GM19452 (cell line): ENCODE data around the gene CCDC51.
"Not testable (repeated sequence)": the region's sequence is repeated elsewhere in the genome, so short reads cannot be mapped to it uniquely, and the experiment has no call there.

Experiments used
- ATAC-seq: cut with Tn5 transposase; IDR thresholded peaks from one replicate; pipeline ENCODE4 v1.9.1; 2021; ENCODE audit not compliant: unreplicated experiment

CCDC51 gene

GRCh38 chr3:48466386-48467109 lies 26.6 kb upstream of the CCDC51 start:
- ATAC-seq: peak; percentile 9

- peak; percentile 82 for ATAC-seq
Measured at GRCh38 chr3:48465531-48466378, 25.8 kb upstream of the CCDC51 start.

GRCh38 chr3:48465237-48465530 lies 25.3 kb upstream of the CCDC51 start:
- ATAC-seq: no peak

GRCh38 chr3:48464713-48465221 lies 24.8 kb upstream of the CCDC51 start:
- ATAC-seq: no peak

GRCh38 chr3:48463703-48464102 lies 23.8 kb upstream of the CCDC51 start:
- ATAC-seq: no peak

GRCh38 chr3:48461767-48462166 lies 21.8 kb upstream of the CCDC51 start:
- not testable (repeated sequence) for ATAC-seq

GRCh38 chr3:48460517-48460902 lies 20.6 kb upstream of the CCDC51 start:
- no peak for ATAC-seq

- no peak for ATAC-seq
Measured at GRCh38 chr3:48459773-48460516, 20.0 kb upstream of the CCDC51 start.

GRCh38 chr3:48459331-48459730 lies 19.4 kb upstream of the CCDC51 start:
- ATAC-seq: no peak

- no peak for ATAC-seq
Measured at GRCh38 chr3:48456456-48456855, 16.5 kb upstream of the CCDC51 start.

- ATAC-seq: no peak
Measured at GRCh38 chr3:48451270-48451669, 11.4 kb upstream of the CCDC51 start.

GRCh38 chr3:48446425-48447193 lies 6.7 kb upstream of the CCDC51 start, which contains the start of gene ATRIP:
Gene ATRIP, plus strand, starts transcription at chr3:48446737. Its CDS starts 109 bp downstream, at chr3:48446846.
- peak; percentile 86 for ATAC-seq

GRCh38 chr3:48446043-48446424 lies 6.1 kb upstream of the CCDC51 start:
- no peak for ATAC-seq

- ATAC-seq: no peak
Measured at GRCh38 chr3:48445277-48445882, 5.5 kb upstream of the CCDC51 start.

- no peak for ATAC-seq
Measured at GRCh38 chr3:48441940-48442339, 2.0 kb upstream of the CCDC51 start.

- no peak for ATAC-seq
Measured at GRCh38 chr3:48440590-48440958, 655 bp upstream of the CCDC51 start.

- ATAC-seq: no peak
Measured at GRCh38 chr3:48437812-48438211, 2.1 kb downstream of the CCDC51 start.

- no peak for ATAC-seq
Measured at GRCh38 chr3:48436855-48437254, 3.1 kb downstream of the CCDC51 start.

GRCh38 chr3:48436477-48436787 lies 3.5 kb downstream of the CCDC51 start:
- no peak for ATAC-seq

GRCh38 chr3:48435774-48436476 lies 4.0 kb downstream of the CCDC51 start:
- ATAC-seq: no peak
